GM18861 (cell line): ENCODE measurements around the gene PXDN.

ENCODE experiments used
- ATAC-seq: cut with Tn5 transposase; IDR thresholded peaks from one replicate; pipeline ENCODE4 v1.9.1; 2021; ENCODE audit not compliant: unreplicated experiment

The PXDN gene

GRCh38 chr2:1585635-1586034 lies 158.7 kb downstream of the PXDN start:
- no peak for ATAC-seq

- ATAC-seq: no peak
Observed at GRCh38 chr2:1584691-1585485, 159.4 kb downstream of the PXDN start.

- ATAC-seq: no peak
Observed at GRCh38 chr2:1584051-1584531, 160.2 kb downstream of the PXDN start.

- no peak for ATAC-seq
Observed at GRCh38 chr2:1582891-1583341, 161.4 kb downstream of the PXDN start.

- ATAC-seq: no peak
Observed at GRCh38 chr2:1581965-1582625, 162.2 kb downstream of the PXDN start.
